ENCODE measurements around the gene B4GALT3. TPM values are rescaled to one million over a fixed set of nuclear protein-coding genes. Genes with fewer than 3 reads are reported as not detected.

Gene B4GALT3
- total RNA-seq, 1 donor from 2014 or later: 9.5 TPM

GRCh38 chr1:161164901-161165610 is 12.3 kb downstream of the B4GALT3 start:
- no peaks in the 10 kb centered on the region for H3K9me3 Mint-ChIP-seq
- no peak overlapping the region for H3K27ac ChIP-seq
- no peak overlapping the region for H3K9ac ChIP-seq
- DNase-seq (ENCODE audit: low spot score): no peak
- peaks cover 27% of the 10 kb centered on the region for H3F3A ChIP-seq (ENCODE audit: low read depth)
- peak overlapping the region; percentile 64 for H3K4me3 ChIP-seq
- no peak overlapping the region for H2AFZ ChIP-seq (replicated peaks)
- peaks cover 26% of the 10 kb centered on the region for H3K36me3 Mint-ChIP-seq
- peaks cover 40% of the 10 kb centered on the region for H3K4me1 Mint-ChIP-seq
- H4K20me1 ChIP-seq (ENCODE audit: low read depth): no peaks in the 10 kb centered on the region
- no peaks in the 10 kb centered on the region for H3K27me3 ChIP-seq
- H3K79me2 ChIP-seq (ENCODE audit: low read depth): peaks cover 6% of the 10 kb centered on the region
- peaks cover 4% of the 10 kb centered on the region for H3K4me1 ChIP-seq
- H3K9me3 ChIP-seq (ENCODE audit: low read depth): no peaks in the 10 kb centered on the region
- TF ChIP-seq EZH2phosphoT487 (IDR thresholded peaks at IDR 0.05): no peak
- no peak for TF ChIP-seq CTCF (IDR thresholded peaks at IDR 0.05)
- no peak for TF ChIP-seq EZH2 (IDR thresholded peaks at IDR 0.05)
- peak overlapping the region; percentile 79 for H3K4me3 Mint-ChIP-seq
- H3K36me3 ChIP-seq: no peaks in the 10 kb centered on the region
- H3K27me3 Mint-ChIP-seq (ENCODE audit: insufficient read depth, low read depth): peaks cover 7% of the 10 kb centered on the region
- peak overlapping the region; percentile 76 for H3K27ac Mint-ChIP-seq
- H3K4me2 ChIP-seq: peak overlapping the region; percentile 89

GRCh38 chr1:161163793-161164192 is 13.5 kb downstream of the B4GALT3 start:
- Mint-ChIP-seq H3K4me1 (peaks cover 47% of the 10 kb centered on the region), H3K27me3 (ENCODE audit: insufficient read depth, low read depth) (peaks cover 9% of the 10 kb centered on the region), H3K27ac (no peak overlapping the region), H3K9me3 (no peaks in the 10 kb centered on the region), H3K36me3 (peaks cover 22% of the 10 kb centered on the region), H3K4me3 (no peak overlapping the region)
- Histone ChIP-seq H3K9me3 (ENCODE audit: low read depth) (no peaks in the 10 kb centered on the region), H3K4me2 (no peak overlapping the region), H3K79me2 (ENCODE audit: low read depth) (peaks cover 11% of the 10 kb centered on the region), H3K27me3 (no peaks in the 10 kb centered on the region), H2AFZ (replicated peaks) (no peak overlapping the region), H3K27ac (no peak overlapping the region), H3K4me3 (no peak overlapping the region), H3K36me3 (no peaks in the 10 kb centered on the region), H3K4me1 (peaks cover 6% of the 10 kb centered on the region), H3F3A (ENCODE audit: low read depth) (peaks cover 33% of the 10 kb centered on the region), H4K20me1 (ENCODE audit: low read depth) (no peaks in the 10 kb centered on the region), H3K9ac (no peak overlapping the region)
- TF ChIP-seq CTCF (IDR thresholded peaks at IDR 0.05) (no peak), EZH2phosphoT487 (IDR thresholded peaks at IDR 0.05) (no peak), EZH2 (IDR thresholded peaks at IDR 0.05) (no peak)
- DNase-seq (ENCODE audit: low spot score): no peak

GRCh38 chr1:161162806-161163205 is 14.5 kb downstream of the B4GALT3 start:
- Mint-ChIP-seq H3K27ac (peak overlapping the region; percentile 3), H3K4me1 (peaks cover 48% of the 10 kb centered on the region)

More at GRCh38 chr1:161162806-161163205, 14.5 kb downstream of the B4GALT3 start:
- Histone ChIP-seq H3K27me3 (no peaks in the 10 kb centered on the region), H4K20me1 (ENCODE audit: low read depth) (no peaks in the 10 kb centered on the region), H3F3A (ENCODE audit: low read depth) (peaks cover 43% of the 10 kb centered on the region), H3K9ac (peak overlapping the region; percentile 3), H3K9me3 (ENCODE audit: low read depth) (no peaks in the 10 kb centered on the region), H3K27ac (no peak overlapping the region), H3K36me3 (no peaks in the 10 kb centered on the region), H3K4me1 (peaks cover 6% of the 10 kb centered on the region), H2AFZ (replicated peaks) (no peak overlapping the region), H3K4me3 (no peak overlapping the region), H3K79me2 (ENCODE audit: low read depth) (peaks cover 11% of the 10 kb centered on the region), H3K4me2 (no peak overlapping the region)
- DNase-seq (ENCODE audit: low spot score): no peak
- no peaks in the 10 kb centered on the region for H3K9me3 Mint-ChIP-seq
- TF ChIP-seq EZH2 (IDR thresholded peaks at IDR 0.05) (no peak), CTCF (IDR thresholded peaks at IDR 0.05) (no peak), EZH2phosphoT487 (IDR thresholded peaks at IDR 0.05) (no peak)
- H3K27me3 Mint-ChIP-seq (ENCODE audit: insufficient read depth, low read depth): peaks cover 9% of the 10 kb centered on the region
- H3K36me3 Mint-ChIP-seq: peaks cover 20% of the 10 kb centered on the region
- no peak overlapping the region for H3K4me3 Mint-ChIP-seq

Measured in neural progenitor cell (in vitro differentiated cells).